HepG2 (cell line): Measurements from ENCODE around the gene POLL. TPM values are rescaled to one million over a fixed set of nuclear protein-coding genes. Genes with fewer than 3 reads are reported as not detected.

Source experiments
- ATAC-seq: fragments of 200-7000 bp; cut with Tn5 transposase; 3 replicates; pipeline ENCODE4 v1.9.1; 2020; ENCODE audit warnings: mild to moderate bottlenecking, moderate library complexity
- BruUV-seq: library from RNA; stranded (reverse); fragments of 400-500 nt; replicated peaks from 2 replicates; lab custom pipeline; 2021; lab: Mats Ljungman, UMichigan
- CTCF ChIA-PET: fragments of 300-600 bp; formaldehyde crosslinking; extraction: SDS; loops from one replicate; lab custom pipeline; 2021; ENCODE audit warnings: low total read pairs, inconsistent platforms, low intra/inter-chr PET ratio; lab: Yijun Ruan, JAX
- POLR2A ChIA-PET: fragments of 350-600 bp; sonication (Branson Sonifier 250); formaldehyde crosslinking; loops from one replicate; lab custom pipeline; 2020; ENCODE audit warnings: antibody characterized with exemption, inconsistent platforms; lab: Yijun Ruan, JAX
- DNase-seq: peaks from one replicate; pipeline ENCODE4 v3.0.0-alpha.2; 2015; ENCODE audit warnings: low spot score
- FAIRE-seq: peaks from 3 replicates; lab custom pipeline; 2011; peaks lifted over from hg19 to GRCh38; lab: Jason Lieb, UNC
- H2AFZ ChIP-seq: one replicate; pipeline ENCODE4 v1.6.1; 2011; ENCODE audit warnings: low read length, inconsistent platforms
- H3K27ac ChIP-seq: fragments of 300-600 bp; 3 replicates; pipeline ENCODE4 v1.8.0; 2011; ENCODE audit warnings: mixed run types, mild to moderate bottlenecking, mixed read lengths, low read length, inconsistent platforms; ENCODE audit not compliant: insufficient read depth; ENCODE audit errors: extremely low read length
- H3K27me3 ChIP-seq, 2 experiments: fragments of 200-600 bp in 1 of 2; 2 replicates in 1 of 2; 3 replicates in 1 of 2; pipeline versions ENCODE4 v1.6.0 to v1.8.0; 2011; ENCODE audit warnings: low read length in 2 of 2, mild to moderate bottlenecking in 2 of 2, moderate library complexity in 2 of 2, inconsistent platforms in 1 of 2; ENCODE audit not compliant: insufficient read depth in 2 of 2, control insufficient read depth in 1 of 2
- H3K36me3 ChIP-seq, 2 experiments: fragments of 200-600 bp in 1 of 2; replicated peaks in 1 of 2; 2 replicates in 1 of 2; 3 replicates in 1 of 2; pipeline versions ENCODE4 v1.5.1 to v1.8.0; 2011; ENCODE audit warnings: low read length in 2 of 2, inconsistent platforms in 1 of 2; ENCODE audit not compliant: insufficient read depth in 2 of 2, control insufficient read depth in 1 of 2
- H3K4me1 ChIP-seq: 2 replicates; pipeline ENCODE4 v1.5.1; 2012; ENCODE audit warnings: low read length, inconsistent platforms; ENCODE audit not compliant: insufficient read depth
- H3K4me2 ChIP-seq: 2 replicates; pipeline ENCODE4 v1.6.0; 2011; ENCODE audit warnings: low read depth, low read length, inconsistent platforms
- H3K4me3 ChIP-seq, 3 experiments: fragments of 200-600 bp in 1 of 3; sonication (generic), shearing (Covaris generic) in 1 of 3; replicated peaks in 1 of 3; 2 replicates each; pipeline ENCODE4 v1.5.1; 2011 to 2016; ENCODE audit warnings: low read length in 3 of 3, inconsistent platforms in 2 of 3, low read depth in 2 of 3, mild to moderate bottlenecking in 2 of 3, control low read depth in 1 of 3, mixed read lengths in 1 of 3; ENCODE audit not compliant: insufficient read depth in 1 of 3
- H3K79me2 ChIP-seq: one replicate; pipeline ENCODE4 v1.6.1; 2011; ENCODE audit warnings: low read length, inconsistent platforms; ENCODE audit not compliant: insufficient read depth
- H3K9ac ChIP-seq: 2 replicates; pipeline ENCODE4 v1.6.0; 2011; ENCODE audit warnings: mild to moderate bottlenecking, low read depth, low read length, inconsistent platforms; ENCODE audit not compliant: insufficient read depth
- H3K9me3 ChIP-seq: 2 replicates; pipeline ENCODE4 v1.5.1; 2012; ENCODE audit warnings: mild to moderate bottlenecking, low read length
- H4K20me1 ChIP-seq: 2 replicates; pipeline ENCODE4 v1.6.0; 2011; ENCODE audit warnings: inconsistent platforms, mild to moderate bottlenecking, low read length, moderate library complexity; ENCODE audit not compliant: insufficient read depth
- AGO2 ChIP-seq: fragments of 200-400 bp; formaldehyde crosslinking; optimal IDR thresholded peaks from 2 replicates; pipeline ENCODE3; 2017; ENCODE audit warnings: mild to moderate bottlenecking, low read depth, low read length, moderate library complexity
- GABPB1 ChIP-seq: IDR thresholded peaks from 2 replicates; pipeline ENCODE4 v1.6.1; 2016; ENCODE audit warnings: mild to moderate bottlenecking, missing genetic modification reagents, moderate library complexity, missing compliant biosample characterization
- PATZ1 ChIP-seq: sonication (generic); formaldehyde crosslinking; IDR thresholded peaks from 2 replicates; pipeline ENCODE4 v1.4.0; 2020; ENCODE audit warnings: missing genetic modification reagents
- RFXAP ChIP-seq: sonication (generic); formaldehyde crosslinking; IDR thresholded peaks from 2 replicates; pipeline ENCODE4 v1.4.0; 2020; ENCODE audit warnings: missing genetic modification reagents, borderline replicate concordance
- ZNF530 ChIP-seq: sonication (generic); formaldehyde crosslinking; IDR thresholded peaks from 2 replicates; pipeline ENCODE4 v1.5.0; 2020; ENCODE audit warnings: low read depth, mild to moderate bottlenecking, missing genetic modification reagents
- ZNF879 ChIP-seq: sonication (generic); formaldehyde crosslinking; IDR thresholded peaks from 2 replicates; pipeline ENCODE4 v1.8.1; 2023; ENCODE audit warnings: missing genetic modification reagents
- WGBS: methylation state at CpG from one replicate; pipeline ENCODE4 v1.1.6; 2017; ENCODE audit warnings: low lambda C conversion rate; 5-methylcytosine and 5-hydroxymethylcytosine counted together
- in situ Hi-C: cut with HindIII; loops from 2 replicates; pipeline ENCODE4 v1.10.0; 2017; ENCODE audit warnings: low pct_unique_long_range_greater_than_20kb; ENCODE audit not compliant: extremely low pct_ligation_motif_present
- intact Hi-C: fragments of 100-400 bp; cut with micrococcal nuclease; formaldehyde crosslinking; loops from one replicate; pipeline ENCODE4 v1.10.0; 2022; ENCODE audit not compliant: unreplicated experiment
- polyA plus RNA-seq, 8 experiments: library from polyadenylated mRNA; depleted of rRNA in 3 of 8; stranded (reverse) in 7 of 8; unstranded in 1 of 8; fragments of >200 nt; fragmentation: Illumina TruSeq in 4 of 8; extraction: Trizol in 4 of 8; gene quantifications; 2 replicates each; pipeline versions ENCODE4 v1.2.1 to v1.2.3, GENCODE V29; 2011 to 2016; ENCODE audit warnings: low read depth in 4 of 8, missing spikeins in 1 of 8, mixed read lengths in 1 of 8; ENCODE audit not compliant: insufficient read depth in 1 of 8
- total RNA-seq, 5 experiments: library from RNA; depleted of rRNA; stranded (reverse); fragments of >200 nt; fragmentation: Illumina TruSeq; extraction: Trizol; gene quantifications; 2 replicates each; pipeline ENCODE4 v1.2.3, GENCODE V29; 2016; ENCODE audit warnings: low read depth in 1 of 5

Gene POLL
- total and polyA plus RNA-seq, 2 of the 13 experiments (the other 11 are each of a cell fraction or from before 2014, with no cell fraction given), result 13.8 to 19.1 TPM

- Histone ChIP-seq H3K9ac (no peak overlapping the region), H3K27ac (no peak overlapping the region), H3K36me3 (peaks cover 0 to 17% of the 10 kb centered on the region in 2 experiments; a peak in 4 of 5 replicates), H3K4me2 (no peak overlapping the region), H3K27me3 (no peaks in the 10 kb centered on the region), H3K4me3 (no peak overlapping the region), H3K79me2 (no peaks in the 10 kb centered on the region), H4K20me1 (no peaks in the 10 kb centered on the region), H3K9me3 (no peaks in the 10 kb centered on the region), H3K4me1 (no peaks in the 10 kb centered on the region), H2AFZ (no peak overlapping the region)
- TF ChIP-seq ZNF530 (CRISPR knock-in tag), result no peak
- TF ChIP-seq AGO2, result peak; percentile 53
- ChIA-PET POLR2A (interaction anchor here (0.9 kb wide), 1 partner anchor 9 kb away, joined by 5 read pairs; the partner anchor contains the start of genes DPCD and POLL), CTCF (no interaction called here)
- FAIRE-seq, result no peak
- no TSS peak for BruUV-seq
- in situ Hi-C loops, result no loop called here
- WGBS, result 87% methylated on average over 7 of the region's 13 CpGs
- ATAC-seq, result no peak
- no peak for DNase-seq
- intact Hi-C loops, result no loop called here
Measured at GRCh38 chr10:101578803-101579515, 9.1 kb downstream of the POLL start.

- in situ Hi-C loops (no loop called here), intact Hi-C loops (no loop called here)
- no peak for TF ChIP-seq PATZ1
- no peak for TF ChIP-seq RFXAP (CRISPR knock-in tag)
- TF ChIP-seq GABPB1 (CRISPR knock-in tag), result no peak
- TF ChIP-seq ZNF879 (CRISPR knock-in tag), result no peak
- CTCF ChIA-PET, result no interaction called here
- ATAC-seq (no peak), FAIRE-seq (no peak), DNase-seq (no peak)
- H2AFZ ChIP-seq, result no peak overlapping the region
- H3K4me2 ChIP-seq, result no peak overlapping the region
- H3K79me2 ChIP-seq, result no peaks in the 10 kb centered on the region
- no peaks in the 10 kb centered on the region for H4K20me1 ChIP-seq
- no peaks in the 10 kb centered on the region for H3K4me1 ChIP-seq
- no peak overlapping the region for H3K9ac ChIP-seq
- BruUV-seq, result no TSS peak
- no peaks in the 10 kb centered on the region for H3K9me3 ChIP-seq
- no peak overlapping the region for H3K4me3 ChIP-seq
- peaks cover 0 to 12% of the 10 kb centered on the region in 2 experiments; a peak in 4 of 5 replicates for H3K36me3 ChIP-seq
- no peak overlapping the region for H3K27ac ChIP-seq
- POLR2A ChIA-PET, result interaction anchor here (0.9 kb wide), 1 partner anchor 10 kb away, joined by 5 read pairs; the partner anchor contains the start of genes DPCD and POLL
- no peaks in the 10 kb centered on the region for H3K27me3 ChIP-seq
- 95% methylated on average over 5 of the region's 5 CpGs for WGBS
Measured at GRCh38 chr10:101578192-101578591, 9.9 kb downstream of the POLL start.
